Posterior cingulate gyrus (tissue), 11 donors: Measurements from ENCODE around the gene SIRPD.
"Not testable (repeated sequence)": the region's sequence is repeated elsewhere in the genome, so short reads cannot be mapped to it uniquely, and the experiment has no call there.

ENCODE experiments used
- DNase-seq, 10 donors: peaks; one replicate each; pipeline versions ENCODE4 v3.0.0 to v3.0.0-alpha.2; 2020 to 2021; ENCODE audit warnings: mixed read lengths in 3 of 10
- intact Hi-C: fragments of 100-400 bp; cut with DNase I; formaldehyde crosslinking; loops from one replicate; pipeline ENCODE4 v1.15.1; 2023

Gene SIRPD

GRCh38 chr20:1557605-1558004 lies at the start of gene SIRPD:
Gene SIRPD (minus strand): TSS chr20:1557705. CDS start chr20:1557653, 52 bp downstream.
- intact Hi-C loops = no loop called here
- DNase-seq = no peak

- intact Hi-C loops = no loop called here
- DNase-seq = no peak
These were observed 43.2 kb upstream of the SIRPD start for GRCh38 chr20:1600736-1601135.

DNA sequence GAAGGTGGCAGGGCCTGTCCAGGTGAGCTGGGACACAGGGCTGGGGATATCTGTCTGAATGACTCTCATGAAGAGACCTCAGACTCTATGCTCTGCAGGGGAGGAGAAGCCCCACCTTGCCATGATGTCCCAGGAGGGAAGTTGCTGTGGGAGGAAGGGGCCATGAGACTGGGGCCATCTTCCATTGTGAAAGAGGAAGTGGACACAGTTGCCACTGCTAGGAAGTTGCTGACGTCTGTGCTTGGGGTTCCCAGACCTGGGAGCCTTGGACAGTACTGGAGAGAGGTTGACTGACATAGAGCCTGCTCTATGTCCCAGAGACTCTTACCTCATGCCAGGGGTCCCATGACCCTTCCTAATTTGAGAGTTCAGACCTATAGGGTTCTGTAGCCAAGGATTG lies 37.8 kb upstream of the SIRPD start:
- no peak for DNase-seq
- intact Hi-C loops = no loop called here

GRCh38 chr20:1588533-1589460 lies 31.3 kb upstream of the SIRPD start:
- DNase-seq = no peak
- intact Hi-C loops = no loop called here

GRCh38 chr20:1587781-1588532 lies 30.5 kb upstream of the SIRPD start:
- no peak for DNase-seq
- intact Hi-C loops = no loop called here

GRCh38 chr20:1579488-1579887 lies 22.0 kb upstream of the SIRPD start:
- intact Hi-C loops = no loop called here
- DNase-seq = no peak

- intact Hi-C loops = no loop called here
- no peak for DNase-seq
These were observed 20.4 kb upstream of the SIRPD start for GRCh38 chr20:1577906-1578305.

DNA sequence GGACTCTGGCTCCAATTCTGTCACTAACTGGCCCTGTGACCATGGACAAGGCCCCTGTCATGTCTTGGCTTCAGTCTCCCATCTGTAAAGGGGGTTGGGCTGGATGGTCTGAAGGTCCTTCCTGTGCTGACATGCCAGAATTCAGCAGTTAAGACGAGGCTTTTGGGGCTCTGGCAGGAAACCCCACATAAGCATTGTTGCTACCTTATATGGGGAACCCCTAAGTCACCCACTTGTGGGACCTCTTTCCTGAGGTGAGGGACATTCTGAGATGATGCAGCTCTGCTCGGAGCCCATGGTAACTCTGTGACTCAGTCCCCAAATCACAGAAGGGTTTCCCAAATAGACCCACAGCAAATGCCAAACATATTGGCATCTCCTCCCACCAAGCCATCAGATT lies 19.8 kb upstream of the SIRPD start:
- DNase-seq, intact Hi-C loops: not testable (repeated sequence)

DNA sequence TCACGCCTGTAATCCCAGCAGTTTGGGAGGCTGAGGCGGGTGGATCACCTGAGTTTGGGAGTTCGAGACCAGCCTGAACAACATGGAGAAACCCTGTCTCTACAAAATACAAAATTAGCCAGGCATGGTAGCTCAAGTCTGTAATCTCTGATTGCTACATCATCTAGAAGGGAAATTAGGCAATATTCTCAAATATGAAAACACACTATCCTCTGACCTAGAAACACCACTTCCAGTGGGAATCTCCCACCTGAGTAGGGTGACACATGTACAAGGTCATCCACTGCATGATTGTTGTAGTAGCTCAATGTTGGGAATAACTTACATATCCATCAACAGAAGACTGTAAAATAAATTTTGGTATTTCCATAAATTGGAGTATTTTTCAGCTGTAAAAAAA lies 19.1 kb upstream of the SIRPD start:
- no peak for DNase-seq
- intact Hi-C loops = no loop called here

- intact Hi-C loops = not testable (repeated sequence)
These were observed 18.5 kb upstream of the SIRPD start for GRCh38 chr20:1576003-1576402.

DNA sequence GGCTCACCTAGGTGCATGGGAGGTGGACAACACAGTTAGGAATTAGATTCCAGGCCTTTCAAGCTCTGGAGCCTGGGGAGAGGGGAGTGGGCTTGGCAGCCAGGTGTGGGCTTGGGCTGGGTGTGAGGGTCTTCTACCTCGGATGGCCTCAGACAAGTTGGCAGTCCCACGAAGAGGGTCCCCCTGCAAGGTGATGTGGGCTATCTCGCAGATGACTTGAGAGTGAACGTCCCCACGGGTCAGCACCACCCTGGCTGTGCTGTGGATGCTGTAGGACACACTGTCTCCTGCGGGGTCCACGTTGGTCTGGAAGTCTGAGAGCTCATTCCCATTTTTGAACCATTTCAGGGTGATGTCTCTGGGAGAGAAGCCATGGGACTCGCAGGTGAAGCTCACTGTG lies 14.1 kb upstream of the SIRPD start:
- intact Hi-C loops = not testable (repeated sequence)
- DNase-seq = peak in 1 of 10 donors; percentile 40

More at GRCh38 chr20:1576003-1576402, 18.5 kb upstream of the SIRPD start:
- not testable (repeated sequence) for DNase-seq

- DNase-seq = no peak
- intact Hi-C loops = loop anchor here (10.0 kb wide), 1 partner anchor 45 kb away; no protein-coding TSS in a partner anchor
These were observed 11.9 kb upstream of the SIRPD start for GRCh38 chr20:1569415-1569881.

DNA sequence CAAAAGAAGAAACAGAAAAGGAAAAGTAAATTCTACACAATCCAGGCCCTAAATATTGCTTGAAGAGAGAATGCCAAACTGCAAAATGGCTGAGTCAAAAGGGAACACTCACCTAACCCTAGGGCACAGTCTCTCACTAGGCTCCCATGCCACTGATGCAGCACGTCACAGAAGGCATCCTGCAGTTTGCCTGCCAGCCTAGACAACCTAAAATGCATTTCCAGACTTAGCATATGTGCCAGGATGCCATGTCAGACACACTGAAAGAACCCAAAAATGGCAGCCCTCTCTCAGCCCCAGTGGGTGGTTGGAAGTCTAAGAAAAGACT lies 10.6 kb upstream of the SIRPD start:
- DNase-seq = peak in 1 of 10 donors; percentile 22
- intact Hi-C loops = loop anchor here (10.0 kb wide), 1 partner anchor 47 kb away; no protein-coding TSS in a partner anchor

DNA sequence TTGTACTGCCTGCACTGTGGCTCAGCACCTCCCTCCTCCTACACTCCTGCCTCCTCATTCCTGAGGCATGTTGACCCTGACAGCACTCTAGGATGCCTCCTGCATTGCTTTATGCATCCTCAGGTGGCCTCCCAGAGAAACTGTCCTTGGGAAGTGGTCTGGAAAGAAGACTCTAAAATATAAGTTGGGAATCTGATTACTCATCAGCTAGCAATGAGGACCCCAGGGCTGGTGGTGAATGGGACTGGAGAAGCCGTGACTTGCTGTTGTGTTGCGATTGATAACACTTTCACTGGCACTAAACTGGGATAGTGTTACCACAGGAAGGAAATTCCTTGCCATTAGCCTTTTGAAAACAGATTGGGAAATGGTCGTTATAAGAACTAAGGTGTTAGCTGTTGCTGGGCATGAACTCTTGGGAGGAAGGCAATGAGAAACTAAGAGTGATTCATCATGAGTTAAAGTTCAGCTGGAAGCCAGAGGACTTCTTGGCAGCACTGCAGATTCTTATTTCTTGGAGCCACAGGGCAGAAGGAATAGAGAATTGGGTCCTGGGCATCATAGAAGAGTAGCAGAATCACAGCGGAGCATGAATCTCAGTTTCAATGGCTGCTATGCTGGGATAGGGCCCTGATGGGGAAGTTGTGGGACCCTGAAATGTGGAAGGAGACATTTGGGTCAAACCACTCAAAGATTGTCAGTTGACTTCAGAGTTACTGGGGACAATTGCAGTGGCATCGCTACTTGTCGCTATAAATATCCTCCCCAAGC lies 10.1 kb upstream of the SIRPD start:
- DNase-seq = no peak
- intact Hi-C loops = loop anchor here (10.0 kb wide), 1 partner anchor 47 kb away; no protein-coding TSS in a partner anchor

DNA sequence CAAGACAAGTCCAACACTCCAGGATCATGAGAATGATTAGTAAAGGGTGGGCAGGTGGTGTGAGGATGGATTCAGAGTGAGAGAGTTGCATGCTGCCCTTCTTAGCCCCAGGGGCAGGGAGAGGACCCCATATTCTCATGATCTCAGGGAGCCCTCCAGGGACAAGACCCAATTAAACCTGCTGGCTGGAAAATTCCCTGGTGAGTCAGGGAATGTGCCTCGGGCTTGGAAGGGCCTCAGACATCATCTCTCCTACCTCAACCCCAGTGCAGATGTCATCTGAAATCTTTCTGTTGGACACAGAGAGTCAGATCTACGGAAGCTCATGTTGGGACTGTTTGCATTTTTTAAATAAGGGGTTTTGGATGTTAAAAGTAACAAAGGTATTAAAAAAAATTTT lies 9.2 kb upstream of the SIRPD start:
- no peak for DNase-seq
- intact Hi-C loops = loop anchor here (10.0 kb wide), 1 partner anchor 48 kb away; no protein-coding TSS in a partner anchor

DNA sequence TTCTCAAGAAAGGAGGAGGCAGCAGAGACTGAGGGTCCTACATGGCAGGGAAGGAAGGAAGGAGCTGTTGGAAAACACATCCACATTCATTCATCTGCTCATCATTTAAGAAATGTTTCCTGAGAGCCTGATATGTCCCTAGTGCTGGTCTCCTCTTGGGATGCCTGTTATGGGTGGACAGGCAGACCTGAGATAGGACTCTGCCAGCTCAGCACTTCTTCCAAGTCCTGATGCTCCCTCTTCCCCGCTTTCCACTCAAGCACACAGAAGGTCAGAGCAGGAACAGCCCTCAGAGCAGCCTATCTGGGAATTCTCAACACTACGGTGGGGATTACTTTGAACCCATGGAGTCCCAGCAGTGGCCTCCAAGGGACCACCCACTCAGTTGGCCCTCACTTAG lies 8.0 kb upstream of the SIRPD start:
- DNase-seq = no peak
- intact Hi-C loops = loop anchor here (10.0 kb wide), 1 partner anchor 49 kb away; no protein-coding TSS in a partner anchor

- intact Hi-C loops = loop anchor here (10.0 kb wide), 1 partner anchor 51 kb away; no protein-coding TSS in a partner anchor
- DNase-seq = no peak
These were observed 6.1 kb upstream of the SIRPD start for GRCh38 chr20:1563598-1563997.

DNA sequence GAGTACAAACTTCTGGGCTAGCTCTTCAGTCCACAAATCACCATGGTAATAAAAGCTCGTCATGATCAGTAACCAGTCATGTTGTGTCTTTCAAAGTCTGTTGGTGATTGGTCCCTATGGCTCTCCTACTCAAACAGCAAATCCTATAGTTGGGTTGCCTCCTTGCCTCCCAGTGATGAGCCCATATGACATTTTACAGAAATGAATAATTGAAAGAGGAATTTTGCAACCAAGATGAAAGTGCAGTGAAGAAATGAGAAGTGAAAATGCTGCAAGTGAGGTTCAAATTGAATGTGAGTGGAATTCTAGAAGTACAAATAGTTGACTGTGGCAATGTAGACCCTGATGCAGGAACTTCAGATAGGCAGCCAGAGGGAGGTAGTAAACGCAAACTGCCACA lies 5.1 kb upstream of the SIRPD start:
- no peak for DNase-seq
- intact Hi-C loops = loop anchor here (10.0 kb wide), 1 partner anchor 52 kb away; no protein-coding TSS in a partner anchor

DNA sequence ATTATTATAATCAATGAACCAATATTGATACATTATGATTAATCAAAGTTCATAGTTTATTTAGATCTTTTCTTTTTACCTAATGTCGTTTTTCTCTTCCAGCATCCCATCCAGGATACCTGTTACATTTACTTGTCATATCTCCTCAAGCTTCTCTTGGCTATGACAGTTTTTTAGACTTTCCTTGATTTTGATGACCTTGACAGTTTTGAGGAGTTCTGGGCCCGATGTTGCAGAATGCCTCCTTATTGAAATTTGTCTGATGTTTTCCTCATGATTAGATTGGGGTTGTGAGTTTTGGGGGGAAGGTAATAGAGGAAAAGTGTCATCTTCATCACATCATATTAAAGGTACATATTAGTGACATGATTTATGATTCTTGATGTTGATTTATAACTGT lies 3.8 kb upstream of the SIRPD start:
- intact Hi-C loops = loop anchor here (10.0 kb wide), 1 partner anchor 53 kb away; no protein-coding TSS in a partner anchor
- DNase-seq = no peak

- intact Hi-C loops = no loop called here
- DNase-seq = no peak
These were observed 1.6 kb downstream of the SIRPD start for GRCh38 chr20:1555952-1556351.
